ENCODE data around the gene RSRC1.

- no peak for TF ChIP-seq MAX (IDR thresholded peaks at IDR 0.05)
- no peak for TF ChIP-seq CEBPB (IDR thresholded peaks at IDR 0.05)
- TF ChIP-seq YY1 (IDR thresholded peaks at IDR 0.05; ENCODE audit: low read depth): no peak
Observed at GRCh38 chr3:158359339-158359738, 249.4 kb downstream of the RSRC1 start.

All from Ishikawa (cell line).